Measurements from ENCODE around the gene CPXM1.
A peak's percentile ranks its signal among the peaks of the same experiment; 100 is the strongest.

Gene CPXM1

GRCh38 chr20:2807019-2807418, 6.6 kb upstream of the CPXM1 start:
- TF ChIP-seq Cebpa-rat (IDR thresholded peaks at IDR 0.05), result no peak
- Histone ChIP-seq H3K27ac (no peak overlapping the region), H3K4me3 (no peak overlapping the region), H3K4me2 (no peak overlapping the region), H3K9me3 (replicated peaks in 1 of 11) (peaks cover 0 to 7% (median 4%) of the 10 kb centered on the region in 11 experiments; a peak in 18 of 22 replicates), H3K9ac (no peak overlapping the region), H3K4me1 (peaks cover 0 to 5% (median under 1%) of the 10 kb centered on the region in 10 experiments; a peak in 9 of 20 replicates), H3K27me3 (peaks cover 5 to 36% (median 27%) of the 10 kb centered on the region in 11 experiments; a peak in 17 of 22 replicates), H3K36me3 (no peaks in the 10 kb centered on the region), H4K20me1 (no peaks in the 10 kb centered on the region)

GRCh38 chr20:2806351-2806701, 5.9 kb upstream of the CPXM1 start:
- no peaks in the 10 kb centered on the region for H3K36me3 ChIP-seq
- no peak overlapping the region for H3K9ac ChIP-seq
- no peaks in the 10 kb centered on the region for H4K20me1 ChIP-seq
- H3K27me3 ChIP-seq, result peaks cover 5 to 36% (median 27%) of the 10 kb centered on the region in 11 experiments; a peak in 17 of 22 replicates
- H3K4me3 ChIP-seq, result no peak overlapping the region
- peaks cover 0 to under 1% (median 0%) of the 10 kb centered on the region in 11 experiments; a peak in 2 of 22 replicates for H3K9me3 ChIP-seq (replicated peaks in 1 of 11)
- peaks cover 3 to 12% (median 7%) of the 10 kb centered on the region in 10 experiments for H3K4me1 ChIP-seq
- no peak overlapping the region for H3K4me2 ChIP-seq
- no peak overlapping the region for H3K27ac ChIP-seq
- no peak for TF ChIP-seq Cebpa-rat (IDR thresholded peaks at IDR 0.05)

GRCh38 chr20:2805689-2806350, 5.4 kb upstream of the CPXM1 start:
- Histone ChIP-seq H3K36me3 (no peaks in the 10 kb centered on the region), H3K4me2 (no peak overlapping the region), H3K27ac (no peak overlapping the region), H3K27me3 (peaks cover 5 to 36% (median 27%) of the 10 kb centered on the region in 11 experiments; a peak in 17 of 22 replicates), H4K20me1 (no peaks in the 10 kb centered on the region), H3K4me3 (no peak overlapping the region), H3K4me1 (peaks cover 8 to 17% (median 12%) of the 10 kb centered on the region in 10 experiments), H3K9ac (no peak overlapping the region), H3K9me3 (replicated peaks in 1 of 11) (no peaks in the 10 kb centered on the region)
- no peak for TF ChIP-seq Cebpa-rat (IDR thresholded peaks at IDR 0.05)

- no peak overlapping the region for H3K27ac ChIP-seq
- no peak overlapping the region for H3K4me3 ChIP-seq
- peaks cover 5 to 36% (median 27%) of the 10 kb centered on the region in 11 experiments; a peak in 17 of 22 replicates for H3K27me3 ChIP-seq
- H3K9ac ChIP-seq, result no peak overlapping the region
- TF ChIP-seq Cebpa-rat (IDR thresholded peaks at IDR 0.05), result no peak
- no peaks in the 10 kb centered on the region for H3K36me3 ChIP-seq
- H3K4me1 ChIP-seq, result peaks cover 11 to 17% (median 13%) of the 10 kb centered on the region in 10 experiments
- H3K9me3 ChIP-seq (replicated peaks in 1 of 11), result no peaks in the 10 kb centered on the region
- H3K4me2 ChIP-seq, result no peak overlapping the region
- no peaks in the 10 kb centered on the region for H4K20me1 ChIP-seq
Observed at GRCh38 chr20:2804852-2805688, 4.6 kb upstream of the CPXM1 start.

GRCh38 chr20:2804041-2804828, 3.8 kb upstream of the CPXM1 start:
- Histone ChIP-seq H3K4me2 (no peak overlapping the region), H3K4me1 (peaks cover 13 to 23% (median 16%) of the 10 kb centered on the region in 10 experiments), H3K4me3 (no peak overlapping the region), H3K9me3 (replicated peaks in 1 of 11) (no peaks in the 10 kb centered on the region), H3K36me3 (no peaks in the 10 kb centered on the region), H3K27ac (no peak overlapping the region), H3K27me3 (peaks cover 5 to 36% (median 27%) of the 10 kb centered on the region in 11 experiments; a peak in 17 of 22 replicates), H3K9ac (no peak overlapping the region), H4K20me1 (no peaks in the 10 kb centered on the region)
- no peak for TF ChIP-seq Cebpa-rat (IDR thresholded peaks at IDR 0.05)

GRCh38 chr20:2801286-2801728, 880 bp upstream of the CPXM1 start:
- peaks cover 0 to 25% (median 22%) of the 10 kb centered on the region in 11 experiments; a peak in 18 of 22 replicates for H4K20me1 ChIP-seq
- H3K4me3 ChIP-seq, result peak overlapping the region; percentile 58 to 94 (median 86); a peak in 19 of 20 replicates
- TF ChIP-seq Cebpa-rat (IDR thresholded peaks at IDR 0.05), result no peak
- peaks cover 34 to 52% (median 44%) of the 10 kb centered on the region in 10 experiments for H3K4me1 ChIP-seq
- peaks cover under 1 to 26% (median 24%) of the 10 kb centered on the region in 11 experiments; a peak in 21 of 22 replicates for H3K36me3 ChIP-seq
- H3K27me3 ChIP-seq, result peaks cover 5 to 29% (median 26%) of the 10 kb centered on the region in 11 experiments; a peak in 17 of 22 replicates
- peak overlapping the region; percentile 89 to 99 (median 92) for H3K4me2 ChIP-seq
- peak overlapping the region in 10 of 11 experiments; percentile 84 to 99 (median 98); a peak in 20 of 22 replicates for H3K9ac ChIP-seq
- peak overlapping the region in 10 of 11 experiments; percentile 82 to 100 (median 97); a peak in 20 of 22 replicates for H3K27ac ChIP-seq
- no peaks in the 10 kb centered on the region for H3K9me3 ChIP-seq (replicated peaks in 1 of 11)

- peak overlapping the region; percentile 58 to 94 (median 86) for H3K4me3 ChIP-seq
Observed at GRCh38 chr20:2799688-2800520, 523 bp downstream of the CPXM1 start.

More at GRCh38 chr20:2799688-2800520, 523 bp downstream of the CPXM1 start:
- Histone ChIP-seq H3K4me1 (peaks cover 34 to 66% (median 47%) of the 10 kb centered on the region in 10 experiments), H3K27ac (peak overlapping the region; percentile 55 to 100 (median 97); a peak in 21 of 22 replicates), H3K4me2 (peak overlapping the region; percentile 89 to 99 (median 92)), H3K9me3 (replicated peaks in 1 of 11) (no peaks in the 10 kb centered on the region), H3K9ac (peak overlapping the region; percentile 79 to 99 (median 97)), H3K27me3 (peaks cover 0 to 15% (median 13%) of the 10 kb centered on the region in 11 experiments; a peak in 15 of 22 replicates), H4K20me1 (peaks cover 0 to 39% (median 36%) of the 10 kb centered on the region in 11 experiments; a peak in 18 of 22 replicates), H3K36me3 (peaks cover 10 to 40% (median 38%) of the 10 kb centered on the region in 11 experiments; a peak in 21 of 22 replicates)
- no peak for TF ChIP-seq Cebpa-rat (IDR thresholded peaks at IDR 0.05)
